Neuronal stem cell (in vitro differentiated cells): ENCODE data around the gene RTF1.
"Not testable (repeated sequence)": the region's sequence is repeated elsewhere in the genome, so short reads cannot be mapped to it uniquely, and the experiment has no call there.

ENCODE experiments used
- DNase-seq: peaks from one replicate; pipeline ENCODE4 v3.0.0-alpha.2; 2013; ENCODE audit warnings: low spot score
- H2AFZ ChIP-seq: one replicate; pipeline ENCODE4 v1.6.1; 2013; ENCODE audit warnings: mild to moderate bottlenecking, low read length, inconsistent platforms
- H2AK5ac ChIP-seq: 2 replicates; pipeline ENCODE4 v1.6.1; 2013; ENCODE audit warnings: low read depth, mild to moderate bottlenecking, inconsistent platforms, low read length, moderate library complexity, mixed read lengths
- H2BK120ac ChIP-seq: 2 replicates; pipeline ENCODE4 v1.6.1; 2013; ENCODE audit warnings: low read depth, mild to moderate bottlenecking, inconsistent platforms, low read length, moderate library complexity, mixed read lengths
- H2BK12ac ChIP-seq: one replicate; pipeline ENCODE4 v1.6.1; 2013; ENCODE audit warnings: low read length, inconsistent platforms
- H2BK15ac ChIP-seq: 2 replicates; pipeline ENCODE4 v1.6.1; 2013; ENCODE audit warnings: mild to moderate bottlenecking, low read length, inconsistent platforms, mixed read lengths
- H2BK5ac ChIP-seq: one replicate; pipeline ENCODE4 v1.6.1; 2013; ENCODE audit warnings: inconsistent platforms, mild to moderate bottlenecking, low read length, moderate library complexity
- H3K14ac ChIP-seq: one replicate; pipeline ENCODE4 v1.6.1; 2013; ENCODE audit warnings: low read length, inconsistent platforms
- H3K18ac ChIP-seq: 2 replicates; pipeline ENCODE4 v1.6.1; 2013; ENCODE audit warnings: low read length, inconsistent platforms
- H3K23ac ChIP-seq: 2 replicates; pipeline ENCODE4 v1.6.1; 2013; ENCODE audit warnings: low read depth, mild to moderate bottlenecking, mixed read lengths, low read length, inconsistent platforms; ENCODE audit not compliant: poor library complexity
- H3K27ac ChIP-seq: replicated peaks from 3 replicates; pipeline ENCODE4 v1.5.1; 2013; ENCODE audit warnings: low read length, inconsistent platforms
- H3K27me3 ChIP-seq, 3 experiments: 2 replicates each; pipeline ENCODE4 v1.6.1; 2013; ENCODE audit warnings: low read length in 3 of 3, mild to moderate bottlenecking in 2 of 3, inconsistent platforms in 1 of 3, low read depth in 1 of 3, mixed read lengths in 1 of 3, moderate library complexity in 1 of 3; ENCODE audit not compliant: control insufficient read depth in 3 of 3, insufficient read depth in 3 of 3
- H3K36me3 ChIP-seq, 2 donors: replicated peaks in 1 of 2; 2 replicates each; pipeline ENCODE4 v1.6.1; 2013; ENCODE audit warnings: low read length in 2 of 2; ENCODE audit not compliant: control insufficient read depth in 2 of 2, insufficient read depth in 2 of 2
- H3K4ac ChIP-seq: 2 replicates; pipeline ENCODE4 v1.6.1; 2013; ENCODE audit warnings: inconsistent platforms, mild to moderate bottlenecking, low read length, moderate library complexity
- H3K4me1 ChIP-seq, 2 donors: 1 replicate in 1 of 2; 2 replicates in 1 of 2; pipeline ENCODE4 v1.6.1; 2013; ENCODE audit warnings: low read length in 2 of 2, low read depth in 1 of 2; ENCODE audit not compliant: control insufficient read depth in 2 of 2, insufficient read depth in 1 of 2
- H3K4me2 ChIP-seq: one replicate; pipeline ENCODE4 v1.6.1; 2013; ENCODE audit warnings: mild to moderate bottlenecking, low read length, inconsistent platforms; ENCODE audit not compliant: insufficient read depth, poor library complexity, severe bottlenecking
- H3K4me3 ChIP-seq, 2 donors: 2 replicates each; pipeline ENCODE4 v1.5.1; 2013; ENCODE audit warnings: low read length in 2 of 2, mild to moderate bottlenecking in 2 of 2, inconsistent platforms in 1 of 2, moderate library complexity in 1 of 2
- H3K79me1 ChIP-seq: one replicate; pipeline ENCODE4 v1.6.1; 2013; ENCODE audit warnings: low read depth, mild to moderate bottlenecking, inconsistent platforms, low read length, moderate library complexity
- H3K9ac ChIP-seq: one replicate; pipeline ENCODE4 v1.6.1; 2013; ENCODE audit warnings: mild to moderate bottlenecking, low read depth, low read length, inconsistent platforms; ENCODE audit not compliant: poor library complexity
- H3K9me3 ChIP-seq, 2 donors: replicated peaks in 1 of 2; 2 replicates each; pipeline versions ENCODE3 to v1.6.1; 2013; ENCODE audit warnings: low read length in 2 of 2, mild to moderate bottlenecking in 2 of 2, inconsistent platforms in 1 of 2, low read depth in 1 of 2, mixed read lengths in 1 of 2, moderate library complexity in 1 of 2; ENCODE audit not compliant: control insufficient read depth in 2 of 2, insufficient read depth in 1 of 2
- H4K8ac ChIP-seq: one replicate; pipeline ENCODE4 v1.6.1; 2013; ENCODE audit warnings: low read depth, mild to moderate bottlenecking, inconsistent platforms, low read length, moderate library complexity
- H4K91ac ChIP-seq: one replicate; pipeline ENCODE4 v1.6.1; 2013; ENCODE audit warnings: low read length, low read depth, mild to moderate bottlenecking, inconsistent platforms; ENCODE audit not compliant: poor library complexity
- WGBS, 2 donors: extraction: QIAGEN DNeasy Blood & Tissue Kit; methylation state at CpG; one replicate each; pipeline ENCODE4 v1.1.7; 2013; ENCODE audit warnings: missing lambda C conversion rate in 2 of 2, mixed read lengths in 1 of 2; ENCODE audit not compliant: insufficient read length in 2 of 2, insufficient replicate concordance in 1 of 2; ENCODE audit errors: extremely low coverage in 2 of 2; 5-methylcytosine and 5-hydroxymethylcytosine counted together

The RTF1 gene

GRCh38 chr15:41466711-41467110, 49.8 kb downstream of the RTF1 start:
- Histone ChIP-seq H2BK120ac (no peak overlapping the region), H3K79me1 (no peaks in the 10 kb centered on the region), H3K4ac (no peak overlapping the region), H3K27ac (no peak overlapping the region), H2BK5ac (no peak overlapping the region), H3K18ac (no peak overlapping the region), H3K36me3 (peaks cover 37 to 93% of the 10 kb centered on the region in 2 donors), H3K27me3 (no peaks in the 10 kb centered on the region), H2BK15ac (no peak overlapping the region), H4K8ac (no peak overlapping the region), H2AFZ (no peak overlapping the region), H3K4me1 (no peaks in the 10 kb centered on the region), H3K9me3 (no peaks in the 10 kb centered on the region), H3K23ac (no peak overlapping the region), H3K14ac (no peak overlapping the region), H4K91ac (no peak overlapping the region), H2BK12ac (no peak overlapping the region), H3K4me3 (no peak overlapping the region), H2AK5ac (no peak overlapping the region), H3K4me2 (no peak overlapping the region), H3K9ac (no peak overlapping the region)
- no CpG with 5 or more reads among the region's 3 CpGs for WGBS, 2 donors
- DNase-seq, result no peak

GRCh38 chr15:41469644-41470043, 52.7 kb downstream of the RTF1 start:
- H3K4ac ChIP-seq, DNase-seq, H3K4me3 ChIP-seq, H3K4me1 ChIP-seq, H3K79me1 ChIP-seq, H3K23ac ChIP-seq, H2BK12ac ChIP-seq, H2BK5ac ChIP-seq, H3K18ac ChIP-seq, H3K9me3 ChIP-seq, H3K27me3 ChIP-seq, H3K9ac ChIP-seq, H2BK120ac ChIP-seq, H3K27ac ChIP-seq, H2BK15ac ChIP-seq, H3K14ac ChIP-seq, H4K91ac ChIP-seq, H2AK5ac ChIP-seq, H3K4me2 ChIP-seq, H4K8ac ChIP-seq, H2AFZ ChIP-seq: not testable (repeated sequence)
- WGBS, 2 donors, result no CpG with 5 or more reads among the region's 6 CpGs
- H3K36me3 ChIP-seq, result peaks cover 34 to 92% of the 10 kb centered on the region in 2 donors

DNA sequence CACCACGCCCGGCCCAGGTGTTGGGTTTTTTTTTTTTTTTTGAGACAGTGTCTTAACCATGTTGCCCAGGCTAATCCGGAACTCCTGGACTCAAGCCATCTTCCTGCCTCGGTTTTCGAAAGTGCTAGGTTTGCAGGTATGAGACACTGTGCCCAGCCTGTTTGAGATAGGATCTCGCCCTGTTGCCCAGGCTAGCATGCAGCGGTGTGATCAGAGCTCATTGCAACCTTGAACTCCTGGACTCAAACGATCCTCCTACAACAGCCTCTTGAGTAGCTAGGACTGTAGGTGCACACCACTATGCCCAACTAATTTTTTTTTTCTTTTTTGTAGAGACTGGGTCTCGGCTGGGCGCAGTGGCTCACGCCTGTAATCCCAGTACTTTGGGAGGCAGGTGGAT, 56.5 kb downstream of the RTF1 start:
- Histone ChIP-seq H3K9me3 (no peaks in the 10 kb centered on the region), H3K27me3 (no peaks in the 10 kb centered on the region), H3K4me1 (no peaks in the 10 kb centered on the region), H3K79me1 (no peaks in the 10 kb centered on the region), H3K36me3 (peaks cover 44 to 94% of the 10 kb centered on the region in 2 donors), H3K4me2 (no peak overlapping the region), H2BK5ac (no peak overlapping the region), H3K27ac (no peak overlapping the region), H2BK120ac (no peak overlapping the region), H3K18ac (no peak overlapping the region), H3K4me3 (no peak overlapping the region), H3K9ac (no peak overlapping the region), H4K8ac (no peak overlapping the region), H2BK15ac (no peak overlapping the region), H2AFZ (no peak overlapping the region), H2BK12ac (no peak overlapping the region), H4K91ac (no peak overlapping the region), H3K23ac (no peak overlapping the region), H3K4ac (no peak overlapping the region), H3K14ac (no peak overlapping the region), H2AK5ac (no peak overlapping the region)
- WGBS, 2 donors, result no CpG with 5 or more reads among the region's 11 CpGs
- no peak for DNase-seq

- Histone ChIP-seq H3K9me3 (no peaks in the 10 kb centered on the region), H3K23ac (no peak overlapping the region), H2AFZ (no peak overlapping the region), H3K4ac (no peak overlapping the region), H2AK5ac (no peak overlapping the region), H2BK15ac (no peak overlapping the region), H3K4me3 (no peak overlapping the region), H2BK12ac (no peak overlapping the region), H4K91ac (no peak overlapping the region), H3K9ac (no peak overlapping the region), H3K27ac (no peak overlapping the region), H3K4me1 (no peaks in the 10 kb centered on the region), H3K79me1 (no peaks in the 10 kb centered on the region), H3K27me3 (no peaks in the 10 kb centered on the region), H3K4me2 (no peak overlapping the region), H3K36me3 (peaks cover 48 to 94% of the 10 kb centered on the region in 2 donors), H2BK5ac (no peak overlapping the region), H3K14ac (no peak overlapping the region), H4K8ac (no peak overlapping the region), H2BK120ac (no peak overlapping the region), H3K18ac (no peak overlapping the region)
- no peak for DNase-seq
- WGBS, 2 donors, result no CpG with 5 or more reads among the region's 8 CpGs
Observed at GRCh38 chr15:41474436-41474835, 57.5 kb downstream of the RTF1 start.
